Activated T-cell treated with anti-CD3 and anti-CD28 coated beads, Interleukin-2, amount 50 U/mL, for 24 hours (primary cell): ENCODE results near the gene ERCC4.

Source experiments
- DNase-seq: peaks from one replicate; pipeline ENCODE4 v3.0.0-alpha.2; 2020
- H3K27ac Mint-ChIP-seq: 2 replicates; pipeline ENCODE4 v1.8.0; 2020; ENCODE audit warnings: mild to moderate bottlenecking, mixed read lengths
- H3K27me3 Mint-ChIP-seq: 2 replicates; pipeline ENCODE4 v1.8.0; 2020; ENCODE audit warnings: mixed read lengths
- H3K36me3 Mint-ChIP-seq: 2 replicates; pipeline ENCODE4 v1.8.0; 2020; ENCODE audit warnings: low read depth, mixed read lengths
- H3K4me1 Mint-ChIP-seq: 2 replicates; pipeline ENCODE4 v1.8.0; 2020; ENCODE audit warnings: low read depth, mixed read lengths
- H3K4me3 Mint-ChIP-seq: 2 replicates; pipeline ENCODE4 v1.8.0; 2020; ENCODE audit warnings: mild to moderate bottlenecking, moderate library complexity, mixed read lengths
- H3K9me3 Mint-ChIP-seq: 2 replicates; pipeline ENCODE4 v1.8.0; 2020; ENCODE audit warnings: mixed read lengths

The ERCC4 gene

GRCh38 chr16:13923703-13924298 lies 3.8 kb downstream of the ERCC4 start:
- Mint-ChIP-seq H3K4me1 (peaks cover 33% of the 10 kb centered on the region), H3K27ac (no peak overlapping the region), H3K9me3 (no peaks in the 10 kb centered on the region), H3K27me3 (no peaks in the 10 kb centered on the region), H3K36me3 (peaks cover 54% of the 10 kb centered on the region), H3K4me3 (no peak overlapping the region)
- no peak for DNase-seq

- Mint-ChIP-seq H3K36me3 (peaks cover 61% of the 10 kb centered on the region), H3K4me3 (no peak overlapping the region), H3K27ac (no peak overlapping the region), H3K9me3 (no peaks in the 10 kb centered on the region), H3K4me1 (peaks cover 13% of the 10 kb centered on the region), H3K27me3 (no peaks in the 10 kb centered on the region)
- no peak for DNase-seq
Measured at GRCh38 chr16:13926464-13926863, 6.5 kb downstream of the ERCC4 start.

- H3K9me3 Mint-ChIP-seq = no peaks in the 10 kb centered on the region
Measured at GRCh38 chr16:13926891-13927290, 6.9 kb downstream of the ERCC4 start.

GRCh38 chr16:13928646-13929045 lies 8.7 kb downstream of the ERCC4 start:
- Mint-ChIP-seq H3K27ac (no peak overlapping the region), H3K4me3 (no peak overlapping the region), H3K9me3 (no peaks in the 10 kb centered on the region), H3K27me3 (no peaks in the 10 kb centered on the region), H3K4me1 (peaks cover 13% of the 10 kb centered on the region), H3K36me3 (peaks cover 61% of the 10 kb centered on the region)
- DNase-seq = no peak

More at GRCh38 chr16:13926891-13927290, 6.9 kb downstream of the ERCC4 start:
- H3K27ac Mint-ChIP-seq = no peak overlapping the region
- H3K36me3 Mint-ChIP-seq = peaks cover 64% of the 10 kb centered on the region
- peaks cover 13% of the 10 kb centered on the region for H3K4me1 Mint-ChIP-seq
- DNase-seq = no peak
- no peak overlapping the region for H3K4me3 Mint-ChIP-seq
- H3K27me3 Mint-ChIP-seq = no peaks in the 10 kb centered on the region

GRCh38 chr16:13931845-13932244 lies 11.9 kb downstream of the ERCC4 start:
- Mint-ChIP-seq H3K36me3 (peaks cover 63% of the 10 kb centered on the region), H3K27me3 (no peaks in the 10 kb centered on the region), H3K4me3 (no peak overlapping the region), H3K9me3 (no peaks in the 10 kb centered on the region), H3K27ac (no peak overlapping the region), H3K4me1 (peaks cover 12% of the 10 kb centered on the region)
- DNase-seq = no peak

GRCh38 chr16:13935408-13935807 lies 15.5 kb downstream of the ERCC4 start:
- H3K36me3 Mint-ChIP-seq = peaks cover 83% of the 10 kb centered on the region
- H3K4me1 Mint-ChIP-seq = peaks cover 24% of the 10 kb centered on the region
- no peak for DNase-seq
- H3K27ac Mint-ChIP-seq = no peak overlapping the region
- no peaks in the 10 kb centered on the region for H3K9me3 Mint-ChIP-seq
- no peaks in the 10 kb centered on the region for H3K27me3 Mint-ChIP-seq
- no peak overlapping the region for H3K4me3 Mint-ChIP-seq

- Mint-ChIP-seq H3K9me3 (no peaks in the 10 kb centered on the region), H3K4me1 (peaks cover 24% of the 10 kb centered on the region), H3K4me3 (no peak overlapping the region), H3K27ac (peak overlapping the region; percentile 72), H3K27me3 (no peaks in the 10 kb centered on the region), H3K36me3 (peaks cover 84% of the 10 kb centered on the region)
- no peak for DNase-seq
Measured at GRCh38 chr16:13936155-13936554, 16.2 kb downstream of the ERCC4 start.

- Mint-ChIP-seq H3K9me3 (no peaks in the 10 kb centered on the region), H3K27ac (peak overlapping the region; percentile 72), H3K4me1 (peaks cover 24% of the 10 kb centered on the region), H3K27me3 (no peaks in the 10 kb centered on the region), H3K4me3 (no peak overlapping the region), H3K36me3 (peaks cover 86% of the 10 kb centered on the region)
- DNase-seq = no peak
Measured at GRCh38 chr16:13936596-13937081, 16.7 kb downstream of the ERCC4 start.

- H3K9me3 Mint-ChIP-seq = no peaks in the 10 kb centered on the region
- peaks cover 19% of the 10 kb centered on the region for H3K4me1 Mint-ChIP-seq
- peaks cover 81% of the 10 kb centered on the region for H3K36me3 Mint-ChIP-seq
- H3K4me3 Mint-ChIP-seq = no peak overlapping the region
- no peak for DNase-seq
- no peak overlapping the region for H3K27ac Mint-ChIP-seq
- H3K27me3 Mint-ChIP-seq = no peaks in the 10 kb centered on the region
Measured at GRCh38 chr16:13937411-13937810, 17.5 kb downstream of the ERCC4 start.

- H3K27ac Mint-ChIP-seq = no peak overlapping the region
- DNase-seq = no peak
- no peaks in the 10 kb centered on the region for H3K27me3 Mint-ChIP-seq
- peaks cover 19% of the 10 kb centered on the region for H3K4me1 Mint-ChIP-seq
- H3K9me3 Mint-ChIP-seq = no peaks in the 10 kb centered on the region
- H3K36me3 Mint-ChIP-seq = peaks cover 90% of the 10 kb centered on the region
- H3K4me3 Mint-ChIP-seq = no peak overlapping the region
Measured at GRCh38 chr16:13938480-13938879, 18.5 kb downstream of the ERCC4 start.

- H3K4me1 Mint-ChIP-seq = peaks cover 19% of the 10 kb centered on the region
- peaks cover 88% of the 10 kb centered on the region for H3K36me3 Mint-ChIP-seq
- no peak for DNase-seq
- H3K9me3 Mint-ChIP-seq = no peaks in the 10 kb centered on the region
- peak overlapping the region; percentile 8 for H3K27ac Mint-ChIP-seq
- H3K4me3 Mint-ChIP-seq = no peak overlapping the region
- no peaks in the 10 kb centered on the region for H3K27me3 Mint-ChIP-seq
Measured at GRCh38 chr16:13939821-13940220, 19.9 kb downstream of the ERCC4 start.

GRCh38 chr16:13940397-13940933 lies 20.5 kb downstream of the ERCC4 start:
- no peak for DNase-seq
- Mint-ChIP-seq H3K36me3 (peaks cover 88% of the 10 kb centered on the region), H3K27me3 (no peaks in the 10 kb centered on the region), H3K4me1 (peaks cover 19% of the 10 kb centered on the region), H3K9me3 (no peaks in the 10 kb centered on the region), H3K4me3 (no peak overlapping the region), H3K27ac (no peak overlapping the region)

GRCh38 chr16:13944816-13945215 lies 24.9 kb downstream of the ERCC4 start:
- H3K4me1 Mint-ChIP-seq = peaks cover 2% of the 10 kb centered on the region
- DNase-seq = no peak
- no peaks in the 10 kb centered on the region for H3K9me3 Mint-ChIP-seq
- H3K36me3 Mint-ChIP-seq = peaks cover 84% of the 10 kb centered on the region
- no peak overlapping the region for H3K4me3 Mint-ChIP-seq
- H3K27ac Mint-ChIP-seq = no peak overlapping the region
- H3K27me3 Mint-ChIP-seq = no peaks in the 10 kb centered on the region

- H3K36me3 Mint-ChIP-seq = peaks cover 79% of the 10 kb centered on the region
- H3K27ac Mint-ChIP-seq = no peak overlapping the region
- H3K27me3 Mint-ChIP-seq = no peaks in the 10 kb centered on the region
- H3K9me3 Mint-ChIP-seq = no peaks in the 10 kb centered on the region
- DNase-seq = no peak
- H3K4me3 Mint-ChIP-seq = no peak overlapping the region
- H3K4me1 Mint-ChIP-seq = no peaks in the 10 kb centered on the region
Measured at GRCh38 chr16:13945744-13946485, 26.0 kb downstream of the ERCC4 start.

- H3K27me3 Mint-ChIP-seq = no peaks in the 10 kb centered on the region
- no peaks in the 10 kb centered on the region for H3K4me1 Mint-ChIP-seq
- no peak overlapping the region for H3K27ac Mint-ChIP-seq
- no peak overlapping the region for H3K4me3 Mint-ChIP-seq
- no peaks in the 10 kb centered on the region for H3K9me3 Mint-ChIP-seq
- H3K36me3 Mint-ChIP-seq = peaks cover 64% of the 10 kb centered on the region
- no peak for DNase-seq
Measured at GRCh38 chr16:13948086-13948485, 28.1 kb downstream of the ERCC4 start.
